ENCODE data around the gene EDN3. TPM values are rescaled to one million over a fixed set of nuclear protein-coding genes. Genes with fewer than 3 reads are reported as not detected.

Gene EDN3
- total RNA-seq, 1 experiment from 2014 or later: 41.8 TPM

- intact Hi-C loops (cut with micrococcal nuclease; ENCODE audit: unreplicated experiment): no loop called here
- H3K27me3 ChIP-seq (replicated peaks; ENCODE audit: control insufficient read depth, insufficient read depth, low read length): no peaks in the 10 kb centered on the region
- no peak for TF ChIP-seq CTCF (IDR thresholded peaks at IDR 0.05; ENCODE audit: insufficient read depth in 1 of 2, low read depth in 1 of 2, low read length in 1 of 2, severe bottlenecking in 1 of 2, unreplicated experiment in 1 of 2)
- no peak for DNase-seq
- H3K36me3 ChIP-seq (ENCODE audit: control insufficient read depth, insufficient read depth, low read length): no peaks in the 10 kb centered on the region
- H3K36me3 Mint-ChIP-seq (ENCODE audit: insufficient read depth, unreplicated experiment): no peaks in the 10 kb centered on the region
- H3K27ac Mint-ChIP-seq (ENCODE audit: unreplicated experiment): no peak overlapping the region
- no peak overlapping the region for H3K4me3 ChIP-seq (ENCODE audit: low read depth, low read length)
- peaks cover 6% of the 10 kb centered on the region for H3K27me3 Mint-ChIP-seq (ENCODE audit: insufficient read depth, unreplicated experiment)
- no peaks in the 10 kb centered on the region for H3K4me1 Mint-ChIP-seq (ENCODE audit: low read depth, unreplicated experiment)
- no peak overlapping the region for H3K4me3 Mint-ChIP-seq (ENCODE audit: unreplicated experiment)
- no TSS peak for BruUV-seq (replicated peaks)
- CTCF ChIA-PET: no interaction called here
- no peaks in the 10 kb centered on the region for H3K4me1 ChIP-seq
- POLR2A ChIA-PET: no interaction called here
- no peaks in the 10 kb centered on the region for H3K9me3 Mint-ChIP-seq (ENCODE audit: unreplicated experiment)
- no peaks in the 10 kb centered on the region for H3K9me3 ChIP-seq
Observed at GRCh38 chr20:59363101-59363500, 62.7 kb downstream of the EDN3 start.

GRCh38 chr20:59364611-59365010 is 64.2 kb downstream of the EDN3 start:
- CTCF ChIA-PET: no interaction called here
- TF ChIP-seq CTCF (IDR thresholded peaks at IDR 0.05; ENCODE audit: insufficient read depth in 1 of 2, low read depth in 1 of 2, low read length in 1 of 2, severe bottlenecking in 1 of 2, unreplicated experiment in 1 of 2): no peak
- Histone ChIP-seq H3K9me3 (no peaks in the 10 kb centered on the region), H3K4me1 (no peaks in the 10 kb centered on the region), H3K36me3 (ENCODE audit: control insufficient read depth, insufficient read depth, low read length) (no peaks in the 10 kb centered on the region), H3K27me3 (replicated peaks; ENCODE audit: control insufficient read depth, insufficient read depth, low read length) (no peaks in the 10 kb centered on the region), H3K4me3 (ENCODE audit: low read depth, low read length) (no peak overlapping the region)
- Mint-ChIP-seq H3K4me3 (ENCODE audit: unreplicated experiment) (no peak overlapping the region), H3K27ac (ENCODE audit: unreplicated experiment) (no peak overlapping the region), H3K27me3 (ENCODE audit: insufficient read depth, unreplicated experiment) (peaks cover 6% of the 10 kb centered on the region), H3K36me3 (ENCODE audit: insufficient read depth, unreplicated experiment) (no peaks in the 10 kb centered on the region), H3K9me3 (ENCODE audit: unreplicated experiment) (no peaks in the 10 kb centered on the region), H3K4me1 (ENCODE audit: low read depth, unreplicated experiment) (no peaks in the 10 kb centered on the region)
- no TSS peak for BruUV-seq (replicated peaks)
- POLR2A ChIA-PET: no interaction called here
- DNase-seq: no peak
- intact Hi-C loops (cut with micrococcal nuclease; ENCODE audit: unreplicated experiment): no loop called here

- Mint-ChIP-seq H3K9me3 (ENCODE audit: unreplicated experiment) (no peaks in the 10 kb centered on the region), H3K4me1 (ENCODE audit: low read depth, unreplicated experiment) (no peaks in the 10 kb centered on the region), H3K4me3 (ENCODE audit: unreplicated experiment) (no peak overlapping the region), H3K36me3 (ENCODE audit: insufficient read depth, unreplicated experiment) (no peaks in the 10 kb centered on the region), H3K27me3 (ENCODE audit: insufficient read depth, unreplicated experiment) (peaks cover 6% of the 10 kb centered on the region), H3K27ac (ENCODE audit: unreplicated experiment) (no peak overlapping the region)
- ChIA-PET POLR2A (no interaction called here), CTCF (no interaction called here)
- Histone ChIP-seq H3K27me3 (replicated peaks; ENCODE audit: control insufficient read depth, insufficient read depth, low read length) (no peaks in the 10 kb centered on the region), H3K4me1 (no peaks in the 10 kb centered on the region), H3K36me3 (ENCODE audit: control insufficient read depth, insufficient read depth, low read length) (no peaks in the 10 kb centered on the region), H3K4me3 (ENCODE audit: low read depth, low read length) (no peak overlapping the region), H3K9me3 (no peaks in the 10 kb centered on the region)
- no peak for TF ChIP-seq CTCF (IDR thresholded peaks at IDR 0.05; ENCODE audit: insufficient read depth in 1 of 2, low read depth in 1 of 2, low read length in 1 of 2, severe bottlenecking in 1 of 2, unreplicated experiment in 1 of 2)
- no TSS peak for BruUV-seq (replicated peaks)
- no peak for DNase-seq
- intact Hi-C loops (cut with micrococcal nuclease; ENCODE audit: unreplicated experiment): no loop called here
Observed at GRCh38 chr20:59365611-59366285, 65.3 kb downstream of the EDN3 start.
